Vagina (tissue), 2 donors: ENCODE data around the gene EYS.

Experiments used
- CTCF ChIP-seq, 3 experiments: fragments of 450-650 bp in 2 of 3; fragments of 200-600 bp in 1 of 3; sonication (generic) in 1 of 3; IDR thresholded peaks; one replicate each; pipeline ENCODE4 v1.5.1; 2017 to 2019; ENCODE audit warnings: antibody characterized with exemption in 3 of 3, mild to moderate bottlenecking in 2 of 3, moderate library complexity in 2 of 3
- POLR2A ChIP-seq, 2 donors: fragments of 450-650 bp; IDR thresholded peaks; one replicate each; pipeline ENCODE4 v1.6.1; 2017; ENCODE audit warnings: antibody characterized with exemption in 2 of 2, mild to moderate bottlenecking in 2 of 2, moderate library complexity in 2 of 2
- POLR2AphosphoS5 ChIP-seq, 2 donors: sonication (generic); formaldehyde crosslinking; IDR thresholded peaks; one replicate each; pipeline ENCODE4 v1.9.0; 2017; ENCODE audit warnings: antibody characterized with exemption in 2 of 2, mild to moderate bottlenecking in 2 of 2, low read depth in 1 of 2; ENCODE audit not compliant: insufficient read depth in 1 of 2

DNA sequence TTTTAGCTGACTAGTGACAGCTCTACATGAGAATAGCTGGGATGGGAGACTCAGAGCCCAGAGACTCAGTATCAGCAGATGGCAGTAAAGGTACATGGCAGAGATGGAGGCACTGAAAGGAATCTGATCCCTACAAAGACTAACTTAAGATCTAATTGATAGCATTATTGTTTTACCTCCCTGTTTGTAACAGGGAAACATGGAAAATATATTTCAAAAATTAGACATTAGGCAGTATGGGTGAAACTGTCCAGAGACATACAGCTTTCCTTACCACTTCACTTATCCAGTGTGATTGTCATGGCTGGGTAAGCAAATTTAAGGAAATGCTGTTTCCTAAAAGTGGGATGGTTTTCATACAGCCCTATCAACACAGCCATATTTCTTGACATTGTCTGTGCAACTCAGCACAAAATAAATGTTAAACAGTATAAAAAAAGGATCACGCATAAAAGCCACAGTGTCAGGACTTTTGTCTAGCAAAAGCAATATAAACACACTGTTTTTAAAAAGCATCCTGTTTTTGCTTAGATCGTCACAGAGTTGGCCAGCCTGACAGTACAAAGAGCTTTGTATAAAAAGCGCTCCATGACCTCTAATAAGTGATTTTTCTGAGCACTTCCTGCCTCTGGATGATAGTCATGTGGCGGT, 1694.5 kb downstream of the EYS start:
- no peak for TF ChIP-seq POLR2A (IDR thresholded peaks at IDR 0.05)
- TF ChIP-seq CTCF (IDR thresholded peaks at IDR 0.05), result peak in 2 of 3 experiments; percentile 5 to 32
- TF ChIP-seq POLR2AphosphoS5 (IDR thresholded peaks at IDR 0.05; ENCODE audit: insufficient read depth in 1 of 2, low read depth in 1 of 2), result no peak
